HG02763 (cell line): Measurements from ENCODE around the gene CIBAR2.

Experiments
- ATAC-seq: cut with Tn5 transposase; IDR thresholded peaks from one replicate; pipeline ENCODE4 v1.9.1; 2021; ENCODE audit warnings: mild to moderate bottlenecking, moderate library complexity; ENCODE audit not compliant: unreplicated experiment

Gene CIBAR2

GRCh38 chr16:85103114-85104079, 8.9 kb downstream of the CIBAR2 start:
- ATAC-seq, result no peak

- no peak for ATAC-seq
Measured at GRCh38 chr16:85101956-85102630, 10.2 kb downstream of the CIBAR2 start.

GRCh38 chr16:85100265-85100664, 12.0 kb downstream of the CIBAR2 start:
- ATAC-seq, result no peak

GRCh38 chr16:85098565-85098964, 13.7 kb downstream of the CIBAR2 start:
- no peak for ATAC-seq

- ATAC-seq, result no peak
Measured at GRCh38 chr16:85096921-85097320, 15.4 kb downstream of the CIBAR2 start.

GRCh38 chr16:85094812-85095211, 17.5 kb downstream of the CIBAR2 start:
- ATAC-seq, result no peak

GRCh38 chr16:85094176-85094805, 18.0 kb downstream of the CIBAR2 start:
- ATAC-seq, result no peak

- no peak for ATAC-seq
Measured at GRCh38 chr16:85093705-85094104, 18.6 kb downstream of the CIBAR2 start.

GRCh38 chr16:85092851-85093250, 19.4 kb downstream of the CIBAR2 start:
- ATAC-seq, result no peak

GRCh38 chr16:85092309-85092708, 20.0 kb downstream of the CIBAR2 start:
- no peak for ATAC-seq

- ATAC-seq, result no peak
Measured at GRCh38 chr16:85091522-85091910, 20.8 kb downstream of the CIBAR2 start.

- ATAC-seq, result no peak
Measured at GRCh38 chr16:85090873-85091521, 21.3 kb downstream of the CIBAR2 start.

- ATAC-seq, result no peak
Measured at GRCh38 chr16:85090181-85090580, 22.1 kb downstream of the CIBAR2 start.

GRCh38 chr16:85089525-85089924, 22.7 kb downstream of the CIBAR2 start:
- no peak for ATAC-seq

GRCh38 chr16:85088570-85089199, 23.6 kb downstream of the CIBAR2 start:
- no peak for ATAC-seq

- ATAC-seq, result no peak
Measured at GRCh38 chr16:85087899-85088569, 24.2 kb downstream of the CIBAR2 start.

GRCh38 chr16:85086347-85087291, 25.7 kb downstream of the CIBAR2 start:
- ATAC-seq, result no peak

GRCh38 chr16:85085721-85086120, 26.6 kb downstream of the CIBAR2 start:
- ATAC-seq, result no peak
